ENCODE data around the gene MOB2. TPM values are rescaled to one million over a fixed set of nuclear protein-coding genes. Genes with fewer than 3 reads are reported as not detected.
A peak's percentile ranks its signal among the peaks of the same experiment; 100 is the strongest.

Gene MOB2
- total RNA-seq, 3 donors from 2014 or later, result 54.9 to 108 (median 61.5) TPM

GRCh38 chr11:1456596-1457325 is 29.8 kb downstream of the MOB2 start:
- DNase-seq (no peak), ATAC-seq (peak; percentile 5)
- Histone ChIP-seq H3K4me1 (ENCODE audit: low read depth) (peaks cover 11% of the 10 kb centered on the region), H3K9me3 (no peaks in the 10 kb centered on the region), H3K4me3 (no peak overlapping the region), H3K36me3 (ENCODE audit: low read depth) (no peaks in the 10 kb centered on the region)
- intact Hi-C loops (cut with DNase I, micrococcal nuclease), result no loop called here
- no peak for TF ChIP-seq CTCF (IDR thresholded peaks at IDR 0.05)

GRCh38 chr11:1456176-1456575 is 30.4 kb downstream of the MOB2 start:
- Histone ChIP-seq H3K4me1 (ENCODE audit: low read depth) (peaks cover 11% of the 10 kb centered on the region), H3K36me3 (ENCODE audit: low read depth) (no peaks in the 10 kb centered on the region), H3K9me3 (no peaks in the 10 kb centered on the region), H3K4me3 (no peak overlapping the region)
- ATAC-seq (peak; percentile 1), DNase-seq (no peak)
- intact Hi-C loops (cut with DNase I, micrococcal nuclease), result no loop called here
- TF ChIP-seq CTCF (IDR thresholded peaks at IDR 0.05), result no peak

- TF ChIP-seq CTCF (IDR thresholded peaks at IDR 0.05), result no peak
- intact Hi-C loops (cut with DNase I, micrococcal nuclease), result no loop called here
Measured at GRCh38 chr11:1455763-1456060, 30.9 kb downstream of the MOB2 start.

DNA sequence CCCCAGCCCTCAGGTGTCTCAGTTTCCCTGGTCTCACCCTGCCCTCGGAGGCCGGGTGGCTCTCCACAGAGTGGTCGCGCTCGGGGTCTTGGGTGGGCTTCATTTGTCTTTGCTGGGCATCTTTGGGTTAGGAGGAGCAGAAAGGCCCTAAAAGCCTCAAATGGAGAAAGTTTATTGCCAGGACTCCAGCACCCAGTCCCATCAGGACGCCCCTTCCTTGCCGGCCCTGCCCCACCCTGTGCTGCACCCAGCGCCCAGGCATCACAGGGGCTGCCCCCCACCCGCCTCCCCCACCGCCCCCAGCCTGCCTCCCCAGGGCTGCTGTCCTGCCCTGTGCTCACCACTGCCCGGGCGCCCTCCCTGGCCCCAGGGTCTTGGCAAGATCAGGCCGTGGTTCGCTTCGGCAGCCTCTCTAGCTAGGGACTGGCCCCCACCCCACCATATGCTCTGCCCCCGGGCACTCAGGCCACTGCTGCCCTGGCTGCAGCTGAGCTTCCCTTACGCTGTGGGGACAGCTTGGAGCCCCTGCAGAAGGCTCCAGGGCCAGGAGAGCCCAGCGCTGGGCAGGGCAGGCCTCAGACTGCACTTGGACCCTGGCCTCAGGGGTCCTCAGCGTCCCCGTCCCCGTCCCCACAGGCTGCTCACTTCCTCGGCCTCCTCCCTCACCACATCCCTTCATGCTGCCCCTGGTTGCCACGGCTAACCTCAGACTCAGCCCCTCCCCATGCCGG is 31.4 kb downstream of the MOB2 start:
- no peak for TF ChIP-seq CTCF (IDR thresholded peaks at IDR 0.05)
- no peaks in the 10 kb centered on the region for H3K9me3 ChIP-seq
- DNase-seq (no peak), ATAC-seq (no peak)
- H3K4me3 ChIP-seq, result no peak overlapping the region
- H3K36me3 ChIP-seq (ENCODE audit: low read depth), result no peaks in the 10 kb centered on the region
- peaks cover 11% of the 10 kb centered on the region for H3K4me1 ChIP-seq (ENCODE audit: low read depth)
- intact Hi-C loops (cut with DNase I, micrococcal nuclease), result no loop called here

More at GRCh38 chr11:1455763-1456060, 30.9 kb downstream of the MOB2 start:
- ATAC-seq, result no peak
- H3K4me3 ChIP-seq, result no peak overlapping the region
- DNase-seq, result no peak
- peaks cover 11% of the 10 kb centered on the region for H3K4me1 ChIP-seq (ENCODE audit: low read depth)
- H3K9me3 ChIP-seq, result no peaks in the 10 kb centered on the region
- no peaks in the 10 kb centered on the region for H3K36me3 ChIP-seq (ENCODE audit: low read depth)

- no peak overlapping the region for H3K4me3 ChIP-seq
- ATAC-seq (no peak), DNase-seq (no peak)
- intact Hi-C loops (cut with DNase I, micrococcal nuclease), result no loop called here
- no peak for TF ChIP-seq CTCF (IDR thresholded peaks at IDR 0.05)
- no peaks in the 10 kb centered on the region for H3K36me3 ChIP-seq (ENCODE audit: low read depth)
- H3K9me3 ChIP-seq, result no peaks in the 10 kb centered on the region
- peaks cover 11% of the 10 kb centered on the region for H3K4me1 ChIP-seq (ENCODE audit: low read depth)
Measured at GRCh38 chr11:1454576-1454975, 32.0 kb downstream of the MOB2 start.
